Gastrocnemius medialis (tissue), 4 donors: ENCODE measurements around the gene SORT1.

ENCODE experiments used
- CTCF ChIP-seq, 5 experiments: fragments of 450-650 bp in 3 of 5; fragments of 200-600 bp in 2 of 5; sonication (generic) in 2 of 5; IDR thresholded peaks in 4 of 5; conservative IDR thresholded peaks in 1 of 5; 1 replicate in 4 of 5; 2 replicates in 1 of 5; pipeline ENCODE4 v1.5.1; 2016 to 2019; ENCODE audit warnings: antibody characterized with exemption in 5 of 5, mild to moderate bottlenecking in 3 of 5, moderate library complexity in 3 of 5
- POLR2A ChIP-seq, 2 donors: fragments of 450-650 bp; IDR thresholded peaks; one replicate each; pipeline ENCODE4 v1.6.1; 2017; ENCODE audit warnings: antibody characterized with exemption in 2 of 2, mild to moderate bottlenecking in 2 of 2, moderate library complexity in 2 of 2

GRCh38 chr1:109412551-109412950 lies 14.8 kb upstream of the SORT1 start:
- TF ChIP-seq CTCF (IDR thresholded peaks at IDR 0.05 in 4 of 5, conservative IDR thresholded peaks at IDR 0.05 in 1 of 5) = no peak
- TF ChIP-seq POLR2A (IDR thresholded peaks at IDR 0.05) = no peak
